Loucy (cell line): ENCODE data around the gene CKLF.
A peak's percentile ranks its signal among the peaks of the same experiment; 100 is the strongest.

Experiments used
- H2AFZ ChIP-seq: fragments of 200-600 bp; sonication (generic); 2 replicates; pipeline ENCODE4 v1.6.0; 2016; ENCODE audit warnings: antibody characterized with exemption, mild to moderate bottlenecking, low read length, moderate library complexity
- H3F3A ChIP-seq: fragments of 200-600 bp; 2 replicates; pipeline ENCODE4 v1.6.0; 2016; ENCODE audit warnings: antibody characterized with exemption, low read depth, mild to moderate bottlenecking
- H3K27me3 ChIP-seq: fragments of 200-600 bp; sonication (generic); 2 replicates; pipeline ENCODE4 v1.6.1; 2014; ENCODE audit warnings: low read length, mild to moderate bottlenecking; ENCODE audit not compliant: insufficient read depth, poor library complexity, severe bottlenecking
- H3K36me3 ChIP-seq: fragments of 200-600 bp; sonication (generic); 2 replicates; pipeline ENCODE4 v1.6.1; 2016; ENCODE audit warnings: low read length; ENCODE audit not compliant: insufficient read depth
- H3K4me1 ChIP-seq: fragments of 200-600 bp; sonication (generic); 2 replicates; pipeline ENCODE4 v1.5.1; 2014; ENCODE audit warnings: low read length, mild to moderate bottlenecking; ENCODE audit not compliant: insufficient read depth, poor library complexity, severe bottlenecking
- H3K4me2 ChIP-seq: fragments of 200-600 bp; sonication (generic); 2 replicates; pipeline ENCODE4 v1.6.0; 2014; ENCODE audit warnings: antibody characterized with exemption, low read length, low read depth, mild to moderate bottlenecking; ENCODE audit not compliant: poor library complexity, severe bottlenecking
- H3K4me3 ChIP-seq: fragments of 200-600 bp; sonication (generic); 2 replicates; pipeline ENCODE4 v1.5.1; 2014; ENCODE audit warnings: low read length, mild to moderate bottlenecking, mixed read lengths; ENCODE audit not compliant: poor library complexity, severe bottlenecking
- H3K79me2 ChIP-seq: fragments of 200-600 bp; sonication (generic); 2 replicates; pipeline ENCODE4 v1.6.1; 2014; ENCODE audit warnings: low read length; ENCODE audit not compliant: insufficient read depth
- H3K9ac ChIP-seq: fragments of 200-600 bp; sonication (generic); 2 replicates; pipeline ENCODE4 v1.6.0; 2014; ENCODE audit warnings: mild to moderate bottlenecking, low read depth, low read length, moderate library complexity; ENCODE audit not compliant: poor library complexity, severe bottlenecking
- H3K9me2 ChIP-seq: fragments of 200-600 bp; sonication (generic); replicated peaks from 2 replicates; pipeline ENCODE4 v1.6.1; 2016; ENCODE audit warnings: low read depth, low read length, mixed read lengths
- H3K9me3 ChIP-seq: fragments of 200-600 bp; sonication (generic); 2 replicates; pipeline ENCODE4 v1.6.1; 2014; ENCODE audit warnings: mild to moderate bottlenecking, antibody characterized with exemption, low read length, low read depth; ENCODE audit not compliant: insufficient read depth
- H4K20me1 ChIP-seq: fragments of 200-600 bp; sonication (generic); 2 replicates; pipeline ENCODE4 v1.6.0; 2014; ENCODE audit warnings: antibody characterized with exemption, low read length, mild to moderate bottlenecking; ENCODE audit not compliant: insufficient read depth, poor library complexity, severe bottlenecking
- CTCF ChIP-seq: fragments of 200-600 bp; sonication (generic); conservative IDR thresholded peaks from 2 replicates; pipeline ENCODE4 v1.5.1; 2014; ENCODE audit warnings: mild to moderate bottlenecking, antibody characterized with exemption, low read length
- EZH2phosphoT487 ChIP-seq: fragments of 200-600 bp; IDR thresholded peaks from 2 replicates; pipeline ENCODE4 v1.6.1; 2018; ENCODE audit warnings: antibody characterized with exemption, mild to moderate bottlenecking, moderate library complexity, borderline replicate concordance

Gene CKLF

GRCh38 chr16:66525396-66526180, 26.8 kb upstream of the CKLF start:
- Histone ChIP-seq H3K4me3 (peak overlapping the region; percentile 57), H3K9ac (peak overlapping the region; percentile 63), H3K27me3 (no peaks in the 10 kb centered on the region), H3K36me3 (peaks cover 9% of the 10 kb centered on the region; the same call in 1 of the 2 replicates), H3K79me2 (no peaks in the 10 kb centered on the region), H3F3A (peaks cover 13% of the 10 kb centered on the region), H4K20me1 (no peaks in the 10 kb centered on the region), H3K4me2 (peak overlapping the region; percentile 71), H3K9me3 (no peaks in the 10 kb centered on the region), H3K9me2 (no peaks in the 10 kb centered on the region), H3K4me1 (peaks cover 65% of the 10 kb centered on the region), H2AFZ (no peak overlapping the region)
- TF ChIP-seq CTCF = no peak
- TF ChIP-seq EZH2phosphoT487 = no peak

GRCh38 chr16:66528294-66528693, 24.1 kb upstream of the CKLF start:
- Histone ChIP-seq H3K4me3 (no peak overlapping the region), H3K9me2 (no peaks in the 10 kb centered on the region), H3K4me1 (peaks cover 38% of the 10 kb centered on the region), H4K20me1 (no peaks in the 10 kb centered on the region), H3K36me3 (peaks cover 9% of the 10 kb centered on the region; the same call in 1 of the 2 replicates), H3K9ac (no peak overlapping the region), H3K27me3 (no peaks in the 10 kb centered on the region), H3K9me3 (no peaks in the 10 kb centered on the region), H3K4me2 (no peak overlapping the region), H2AFZ (no peak overlapping the region), H3K79me2 (no peaks in the 10 kb centered on the region), H3F3A (peaks cover 7% of the 10 kb centered on the region)
- TF ChIP-seq CTCF = no peak
- no peak for TF ChIP-seq EZH2phosphoT487

- H3K27me3 ChIP-seq = no peaks in the 10 kb centered on the region
- H3K9me2 ChIP-seq = no peaks in the 10 kb centered on the region
- no peak overlapping the region for H3K4me3 ChIP-seq
- no peak overlapping the region for H2AFZ ChIP-seq
- no peaks in the 10 kb centered on the region for H4K20me1 ChIP-seq
- no peak overlapping the region for H3K4me2 ChIP-seq
- peaks cover 27% of the 10 kb centered on the region for H3K4me1 ChIP-seq
- no peak for TF ChIP-seq EZH2phosphoT487
- TF ChIP-seq CTCF = no peak
- H3K79me2 ChIP-seq = no peaks in the 10 kb centered on the region
- H3K9ac ChIP-seq = no peak overlapping the region
- peaks cover 2% of the 10 kb centered on the region; the same call in 1 of the 2 replicates for H3F3A ChIP-seq
- H3K9me3 ChIP-seq = no peaks in the 10 kb centered on the region
- peaks cover 9% of the 10 kb centered on the region; the same call in 1 of the 2 replicates for H3K36me3 ChIP-seq
These were observed 22.9 kb upstream of the CKLF start for GRCh38 chr16:66529475-66529874.
